Measurements from ENCODE around the gene FARP2. TPM values are rescaled to one million over a fixed set of nuclear protein-coding genes. Genes with fewer than 3 reads are reported as not detected.

FARP2 gene
- total RNA-seq, 2 experiments from 2014 or later, result 17.2 to 18.3 TPM

GRCh38 chr2:241530571-241530970, 174.5 kb downstream of the FARP2 start:
- intact Hi-C loops (cut with DNase I, micrococcal nuclease), result no loop called here
- Mint-ChIP-seq H3K36me3 (ENCODE audit: low read depth) (no peaks in the 10 kb centered on the region), H3K9me3 (peaks cover 5% of the 10 kb centered on the region), H3K27ac (no peak overlapping the region), H3K4me1 (ENCODE audit: low read depth) (no peaks in the 10 kb centered on the region), H3K4me3 (no peak overlapping the region), H3K27me3 (peaks cover 9% of the 10 kb centered on the region)
- ATAC-seq (ENCODE audit: poor library complexity) (no peak), DNase-seq (no peak)
- no peak overlapping the region for H3K4me3 ChIP-seq (ENCODE audit: low read length)
- TF ChIP-seq, protein P1, sequence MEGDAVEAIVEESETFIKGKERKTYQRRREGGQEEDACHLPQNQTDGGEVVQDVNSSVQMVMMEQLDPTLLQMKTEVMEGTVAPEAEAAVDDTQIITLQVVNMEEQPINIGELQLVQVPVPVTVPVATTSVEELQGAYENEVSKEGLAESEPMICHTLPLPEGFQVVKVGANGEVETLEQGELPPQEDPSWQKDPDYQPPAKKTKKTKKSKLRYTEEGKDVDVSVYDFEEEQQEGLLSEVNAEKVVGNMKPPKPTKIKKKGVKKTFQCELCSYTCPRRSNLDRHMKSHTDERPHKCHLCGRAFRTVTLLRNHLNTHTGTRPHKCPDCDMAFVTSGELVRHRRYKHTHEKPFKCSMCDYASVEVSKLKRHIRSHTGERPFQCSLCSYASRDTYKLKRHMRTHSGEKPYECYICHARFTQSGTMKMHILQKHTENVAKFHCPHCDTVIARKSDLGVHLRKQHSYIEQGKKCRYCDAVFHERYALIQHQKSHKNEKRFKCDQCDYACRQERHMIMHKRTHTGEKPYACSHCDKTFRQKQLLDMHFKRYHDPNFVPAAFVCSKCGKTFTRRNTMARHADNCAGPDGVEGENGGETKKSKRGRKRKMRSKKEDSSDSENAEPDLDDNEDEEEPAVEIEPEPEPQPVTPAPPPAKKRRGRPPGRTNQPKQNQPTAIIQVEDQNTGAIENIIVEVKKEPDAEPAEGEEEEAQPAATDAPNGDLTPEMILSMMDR (IDR thresholded peaks at IDR 0.05), result no peak
- CTCF ChIA-PET, result no interaction called here
- H3K4me1 ChIP-seq (ENCODE audit: insufficient read depth, low read length), result no peaks in the 10 kb centered on the region
- H3K9me3 ChIP-seq (ENCODE audit: control insufficient read depth in 1 of 2, insufficient read depth in 1 of 2, low read length in 2 of 2), result peaks cover 0 to 6% of the 10 kb centered on the region in 2 experiments
- H3K36me3 ChIP-seq (ENCODE audit: insufficient read depth, low read length), result no peaks in the 10 kb centered on the region
- H3K27me3 ChIP-seq (ENCODE audit: control insufficient read depth in 1 of 2, insufficient read depth in 2 of 2, low read length in 2 of 2), result no peaks in the 10 kb centered on the region
- H3K27ac ChIP-seq (ENCODE audit: low read depth in 1 of 2, low read length in 2 of 2), result no peak overlapping the region
- POLR2A ChIA-PET, result no interaction called here

DNA sequence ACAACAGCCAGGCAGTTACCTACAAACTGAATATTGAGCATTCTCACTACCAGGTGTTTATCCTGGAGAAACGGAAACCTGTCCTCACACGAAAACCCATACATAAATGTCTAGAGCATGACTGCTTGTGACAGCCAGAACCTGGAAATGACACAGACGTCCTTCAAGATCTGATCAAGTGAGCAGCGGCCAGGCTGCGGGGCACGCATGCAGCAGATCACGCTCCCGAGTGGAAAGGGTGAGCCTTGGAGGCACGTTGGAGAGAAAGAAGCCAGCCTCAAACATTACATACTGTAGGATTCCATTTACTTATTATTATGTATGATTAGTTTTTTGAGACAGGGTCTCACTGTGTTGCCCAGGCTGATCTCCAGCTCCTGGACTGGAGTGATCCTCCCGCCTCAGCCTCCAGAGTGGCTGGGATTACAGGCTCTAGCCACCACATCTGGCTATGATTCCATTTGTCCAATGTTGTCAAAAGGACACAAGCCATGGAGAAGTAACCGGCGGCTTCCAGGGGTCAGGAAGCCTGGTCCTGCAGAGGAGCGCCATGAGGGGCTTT, 175.2 kb downstream of the FARP2 start:
- ChIA-PET POLR2A (no interaction called here), CTCF (no interaction called here)

DNA sequence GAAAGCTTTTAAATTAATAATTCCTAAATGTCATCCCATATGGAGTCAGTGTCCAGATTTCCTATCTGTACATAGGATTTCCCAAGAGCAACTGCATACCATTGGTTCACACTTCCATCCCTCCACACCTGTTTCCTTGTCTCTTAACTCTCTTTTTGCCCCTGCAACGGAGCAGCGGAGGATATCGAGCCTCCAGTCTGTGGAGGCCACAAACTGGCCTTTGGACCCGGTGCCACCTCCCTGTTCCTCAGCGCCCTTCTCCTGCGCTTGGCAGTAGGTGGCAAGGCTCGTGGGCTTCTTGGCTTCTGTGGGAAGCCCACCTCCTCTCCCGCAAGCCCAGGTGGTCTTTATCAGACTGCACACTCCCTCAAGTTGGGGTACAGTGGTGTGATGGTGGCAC, 176.1 kb downstream of the FARP2 start:
- DNase-seq (no peak), ATAC-seq (ENCODE audit: poor library complexity) (no peak)
- Mint-ChIP-seq H3K4me3 (no peak overlapping the region), H3K27ac (no peak overlapping the region), H3K4me1 (ENCODE audit: low read depth) (no peaks in the 10 kb centered on the region), H3K36me3 (ENCODE audit: low read depth) (no peaks in the 10 kb centered on the region), H3K27me3 (peaks cover 9% of the 10 kb centered on the region), H3K9me3 (no peaks in the 10 kb centered on the region)
- no peaks in the 10 kb centered on the region for H3K4me1 ChIP-seq (ENCODE audit: insufficient read depth, low read length)
- no peak overlapping the region for H3K27ac ChIP-seq (ENCODE audit: low read depth in 1 of 2, low read length in 2 of 2)
- H3K36me3 ChIP-seq (ENCODE audit: insufficient read depth, low read length), result no peaks in the 10 kb centered on the region
- TF ChIP-seq, protein P1 (IDR thresholded peaks at IDR 0.05), result no peak
- ChIA-PET CTCF (no interaction called here), POLR2A (no interaction called here)
- no peaks in the 10 kb centered on the region for H3K9me3 ChIP-seq (ENCODE audit: control insufficient read depth in 1 of 2, insufficient read depth in 1 of 2, low read length in 2 of 2)
- H3K27me3 ChIP-seq (ENCODE audit: control insufficient read depth in 1 of 2, insufficient read depth in 2 of 2, low read length in 2 of 2), result no peaks in the 10 kb centered on the region
- H3K4me3 ChIP-seq (ENCODE audit: low read length), result no peak overlapping the region
- intact Hi-C loops (cut with DNase I, micrococcal nuclease), result no loop called here

More for the DNA sequence above, 175.2 kb downstream of the FARP2 start:
- DNase-seq (no peak), ATAC-seq (ENCODE audit: poor library complexity) (no peak)
- intact Hi-C loops (cut with DNase I, micrococcal nuclease), result no loop called here
- Histone ChIP-seq H3K27me3 (ENCODE audit: control insufficient read depth in 1 of 2, insufficient read depth in 2 of 2, low read length in 2 of 2) (no peaks in the 10 kb centered on the region), H3K9me3 (ENCODE audit: control insufficient read depth in 1 of 2, insufficient read depth in 1 of 2, low read length in 2 of 2) (peaks cover 0 to 4% of the 10 kb centered on the region in 2 experiments), H3K36me3 (ENCODE audit: insufficient read depth, low read length) (no peaks in the 10 kb centered on the region), H3K4me3 (ENCODE audit: low read length) (no peak overlapping the region), H3K27ac (ENCODE audit: low read depth in 1 of 2, low read length in 2 of 2) (no peak overlapping the region), H3K4me1 (ENCODE audit: insufficient read depth, low read length) (no peaks in the 10 kb centered on the region)
- peaks cover 9% of the 10 kb centered on the region for H3K27me3 Mint-ChIP-seq
- H3K27ac Mint-ChIP-seq, result no peak overlapping the region
- TF ChIP-seq, protein P1 (IDR thresholded peaks at IDR 0.05), result no peak
- H3K4me3 Mint-ChIP-seq, result no peak overlapping the region
- no peaks in the 10 kb centered on the region for H3K36me3 Mint-ChIP-seq (ENCODE audit: low read depth)
- no peaks in the 10 kb centered on the region for H3K4me1 Mint-ChIP-seq (ENCODE audit: low read depth)
- peaks cover 2% of the 10 kb centered on the region for H3K9me3 Mint-ChIP-seq
